Common myeloid progenitor, CD34-positive (primary cell): ENCODE data around the gene NTM.

Experiments
- CTCF ChIA-PET: fragments of 350-600 bp; sonication (Branson Sonifier 250); formaldehyde crosslinking; loops from one replicate; lab custom pipeline; 2021; ENCODE audit warnings: antibody characterized with exemption; lab: Charles Lee
- POLR2A ChIA-PET: fragments of 350-600 bp; sonication (Branson Sonifier 250); formaldehyde crosslinking; loops from one replicate; lab custom pipeline; 2021; ENCODE audit warnings: antibody characterized with exemption; lab: Charles Lee
- DNase-seq, 3 donors: peaks; one replicate each; pipeline versions ENCODE4 v3.0.0 to v3.0.0-alpha.2; 2013
- H3K27ac ChIP-seq, 2 experiments: 1 replicate in 1 of 2; 2 replicates in 1 of 2; pipeline ENCODE4 v1.7.0; 2013; ENCODE audit warnings: inconsistent platforms in 2 of 2, low read length in 2 of 2, mild to moderate bottlenecking in 2 of 2, low read depth in 1 of 2, moderate library complexity in 1 of 2; ENCODE audit not compliant: severe bottlenecking in 2 of 2, insufficient read depth in 1 of 2, poor library complexity in 1 of 2
- H3K27me3 ChIP-seq, 5 experiments: replicated peaks in 2 of 5; 1 replicate in 3 of 5; 2 replicates in 2 of 5; pipeline versions ENCODE4 v1.6.1 to v1.7.0; 2013; ENCODE audit warnings: low read length in 4 of 5, mild to moderate bottlenecking in 2 of 5, moderate library complexity in 2 of 5, inconsistent platforms in 1 of 5; ENCODE audit not compliant: insufficient read depth in 5 of 5, control insufficient read depth in 4 of 5
- H3K36me3 ChIP-seq, 4 experiments: 1 replicate in 2 of 4; 2 replicates in 2 of 4; pipeline versions ENCODE4 v1.6.1 to v1.7.0; 2013; ENCODE audit warnings: low read length in 3 of 4, control low read depth in 1 of 4, mild to moderate bottlenecking in 1 of 4; ENCODE audit not compliant: control insufficient read depth in 4 of 4, insufficient read depth in 4 of 4
- H3K4me1 ChIP-seq, 4 experiments: 1 replicate in 3 of 4; 2 replicates in 1 of 4; pipeline versions ENCODE4 v1.6.1 to v1.7.1; 2013; ENCODE audit warnings: low read length in 3 of 4, mild to moderate bottlenecking in 3 of 4, control low read depth in 1 of 4, inconsistent platforms in 1 of 4, moderate library complexity in 1 of 4; ENCODE audit not compliant: control insufficient read depth in 4 of 4, insufficient read depth in 4 of 4; ENCODE audit errors: control extremely low read depth in 1 of 4
- H3K4me3 ChIP-seq, 7 experiments: 1 replicate in 4 of 7; 2 replicates in 3 of 7; pipeline versions ENCODE4 v1.5.1 to v1.7.0; 2013; ENCODE audit warnings: mild to moderate bottlenecking in 7 of 7, low read length in 6 of 7, moderate library complexity in 6 of 7, inconsistent platforms in 2 of 7, low read depth in 2 of 7, control low read depth in 1 of 7; ENCODE audit not compliant: insufficient read depth in 4 of 7, control insufficient read depth in 1 of 7; ENCODE audit errors: extremely low read depth in 1 of 7
- H3K9me3 ChIP-seq, 5 experiments: 1 replicate in 4 of 5; 2 replicates in 1 of 5; pipeline versions ENCODE4 v1.6.1 to v1.7.1; 2013; ENCODE audit warnings: low read length in 4 of 5, mild to moderate bottlenecking in 2 of 5, inconsistent platforms in 1 of 5, low read depth in 1 of 5, moderate library complexity in 1 of 5; ENCODE audit not compliant: control insufficient read depth in 4 of 5, insufficient read depth in 2 of 5; ENCODE audit errors: control extremely low read depth in 1 of 5
- WGBS: methylation state at CpG from one replicate; pipeline ENCODE4 v1.1.5; 2013; ENCODE audit not compliant: insufficient coverage; 5-methylcytosine and 5-hydroxymethylcytosine counted together

NTM gene

DNA sequence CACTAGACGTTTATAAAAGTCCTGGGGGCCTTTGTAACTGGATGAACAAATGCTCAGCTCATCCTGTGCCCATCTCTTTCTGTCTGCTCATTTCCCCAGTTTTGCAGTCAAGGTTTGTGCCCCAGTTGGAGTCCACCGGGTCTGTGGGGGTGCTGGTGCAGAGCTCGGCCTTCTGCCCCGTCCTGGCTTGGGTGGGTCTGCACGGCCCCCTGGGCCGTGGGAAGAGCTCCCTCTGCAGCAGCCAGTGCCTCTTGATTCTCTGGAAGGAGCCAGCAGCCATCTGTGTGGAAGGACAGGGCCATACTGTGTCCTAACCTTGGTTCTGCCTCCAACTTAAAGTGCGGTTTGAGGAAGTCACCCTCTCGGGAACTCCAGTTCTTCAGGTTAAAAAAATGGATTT lies 140.2 kb downstream of the NTM start:
- no peaks in the 10 kb centered on the region for H3K9me3 ChIP-seq
- no peak overlapping the region for H3K27ac ChIP-seq
- no peak overlapping the region for H3K4me3 ChIP-seq
- ChIA-PET POLR2A (no interaction called here), CTCF (interaction anchor here (0.9 to 1.4 kb wide), 3 partner anchors 10 to 446 kb away, joined by 3 to 7 read pairs (median 5); no protein-coding TSS in a partner anchor)
- H3K4me1 ChIP-seq = no peaks in the 10 kb centered on the region
- peaks cover 0 to 5% (median 3%) of the 10 kb centered on the region in 5 experiments for H3K27me3 ChIP-seq
- no peak for DNase-seq
- 92% methylated on average over 6 of the region's 8 CpGs for WGBS
- no peaks in the 10 kb centered on the region for H3K36me3 ChIP-seq

DNA sequence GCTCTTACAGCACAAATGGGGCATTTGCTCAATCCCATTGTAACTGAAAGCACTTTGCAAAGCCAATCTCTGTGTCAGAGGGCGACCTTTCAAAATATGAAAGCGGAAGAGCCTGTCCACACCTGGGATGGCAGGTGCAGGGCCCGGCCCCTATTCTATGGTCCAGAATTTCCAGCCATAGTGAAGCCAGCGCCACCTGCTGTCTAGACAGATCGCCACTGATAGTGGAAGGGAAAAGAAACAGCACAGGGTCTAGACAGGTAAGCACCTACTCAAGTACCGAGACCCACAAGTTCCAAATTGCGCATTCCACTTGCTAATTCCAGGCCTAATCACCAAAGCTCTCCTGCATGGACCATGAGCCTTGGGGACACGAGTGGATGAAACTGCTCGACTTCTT lies 141.4 kb downstream of the NTM start:
- Histone ChIP-seq H3K4me3 (no peak overlapping the region), H3K9me3 (no peaks in the 10 kb centered on the region), H3K4me1 (no peaks in the 10 kb centered on the region), H3K27ac (no peak overlapping the region), H3K36me3 (no peaks in the 10 kb centered on the region), H3K27me3 (peaks cover 0 to 3% (median 0%) of the 10 kb centered on the region in 5 experiments)
- WGBS = 46% methylated on average over 9 of the region's 9 CpGs
- ChIA-PET CTCF (interaction anchor here (0.9 to 2.3 kb wide), 4 partner anchors 9 to 451 kb away, joined by 3 to 11 read pairs (median 4); no protein-coding TSS in a partner anchor), POLR2A (no interaction called here)
- DNase-seq = peak; percentile 6 to 31 (median 15)

DNA sequence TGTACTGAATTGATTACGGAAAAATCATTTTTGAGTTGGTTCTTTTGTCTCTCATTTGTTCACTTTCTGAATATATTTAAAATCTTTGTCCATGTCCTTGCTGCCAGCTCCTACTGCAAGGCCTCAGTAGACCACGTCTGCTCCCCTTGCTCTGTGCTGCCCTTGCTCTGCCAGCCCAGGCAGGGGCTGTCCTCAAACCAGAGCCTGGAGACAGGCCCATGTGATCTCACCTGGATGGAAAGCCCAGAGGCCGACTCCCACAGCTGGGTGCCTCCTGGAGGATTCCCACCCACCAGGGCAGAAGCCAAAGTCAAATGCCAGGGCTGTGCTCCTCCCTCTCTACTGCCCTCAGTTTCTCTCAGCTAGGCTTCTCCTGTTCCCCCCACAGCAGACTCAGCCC lies 141.8 kb downstream of the NTM start:
- CTCF ChIA-PET = interaction anchor here (1.1 to 2.3 kb wide), 4 partner anchors 8 to 451 kb away, joined by 3 to 11 read pairs (median 6); no protein-coding TSS in a partner anchor
- peaks cover 0 to 4% (median 0%) of the 10 kb centered on the region in 5 experiments for H3K27me3 ChIP-seq
- 92% methylated on average over 2 of the region's 3 CpGs for WGBS

DNA sequence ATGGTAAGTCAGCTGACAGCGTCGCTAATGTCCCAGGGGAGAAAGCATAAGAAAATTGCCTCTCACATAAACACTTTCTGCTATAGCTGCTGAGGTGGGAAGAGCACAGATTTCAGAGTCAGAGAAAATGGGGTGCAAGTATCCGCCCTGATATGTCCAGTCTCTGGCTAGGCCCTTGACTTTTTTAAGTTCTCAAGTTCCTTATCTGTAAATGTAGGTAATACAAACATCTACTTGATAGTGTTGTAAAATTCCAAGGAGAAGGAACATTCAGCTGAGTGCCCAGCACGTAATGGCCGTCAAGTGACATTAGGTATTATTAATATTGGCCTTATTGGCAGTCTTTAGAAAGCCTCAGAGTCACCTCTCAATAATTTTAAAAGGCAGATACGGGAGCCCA lies 143.6 kb downstream of the NTM start:
- Histone ChIP-seq H3K27me3 (peaks cover 0 to 10% (median 0%) of the 10 kb centered on the region in 5 experiments), H3K4me1 (no peaks in the 10 kb centered on the region), H3K9me3 (no peaks in the 10 kb centered on the region), H3K27ac (no peak overlapping the region), H3K4me3 (no peak overlapping the region), H3K36me3 (no peaks in the 10 kb centered on the region)
- WGBS = 66% methylated on average over 2 of the region's 6 CpGs
- ChIA-PET POLR2A (no interaction called here), CTCF (interaction anchor here (1.9 kb wide), 1 partner anchor 447 kb away, joined by 6 read pairs; no protein-coding TSS in a partner anchor)
- DNase-seq = no peak

More for the DNA sequence above, 141.8 kb downstream of the NTM start:
- DNase-seq = no peak
- no peaks in the 10 kb centered on the region for H3K36me3 ChIP-seq
- no peak overlapping the region for H3K27ac ChIP-seq
- no peaks in the 10 kb centered on the region for H3K4me1 ChIP-seq
- POLR2A ChIA-PET = no interaction called here
- no peaks in the 10 kb centered on the region for H3K9me3 ChIP-seq
- no peak overlapping the region for H3K4me3 ChIP-seq

DNA sequence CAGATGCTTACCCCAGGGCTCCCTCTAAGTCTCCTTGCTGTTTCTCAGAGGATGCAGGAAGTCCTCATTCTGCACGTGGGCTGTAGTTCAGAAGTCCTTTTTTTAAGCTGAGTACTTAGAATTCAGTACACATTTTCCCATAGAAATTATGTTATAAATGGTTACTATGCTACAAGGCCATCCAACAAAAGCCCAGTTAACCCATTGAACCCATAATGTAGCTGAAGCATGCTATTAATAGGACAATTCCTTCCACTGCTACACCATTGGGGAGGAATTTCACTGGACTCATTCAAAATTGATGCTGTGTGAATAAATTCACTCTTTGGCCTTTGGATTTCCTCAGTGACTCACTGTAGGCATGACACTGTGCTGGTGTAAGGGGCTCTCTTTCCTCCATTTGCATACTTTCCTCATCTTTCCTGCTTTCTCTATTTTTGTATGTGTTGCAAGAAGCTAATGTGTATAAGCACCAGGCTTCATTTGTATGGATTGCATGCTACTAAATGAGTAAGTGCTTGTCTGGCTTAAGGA lies 148.0 kb downstream of the NTM start:
- DNase-seq = no peak
- ChIA-PET POLR2A (no interaction called here), CTCF (no interaction called here)
- no peaks in the 10 kb centered on the region for H3K4me1 ChIP-seq
- WGBS = no CpG with 5 or more reads among the region's 1 CpG
- H3K4me3 ChIP-seq = no peak overlapping the region
- peaks cover 0 to 14% (median 0%) of the 10 kb centered on the region in 5 experiments for H3K27me3 ChIP-seq
- H3K36me3 ChIP-seq = no peaks in the 10 kb centered on the region
- H3K27ac ChIP-seq = no peak overlapping the region
- H3K9me3 ChIP-seq = no peaks in the 10 kb centered on the region

DNA sequence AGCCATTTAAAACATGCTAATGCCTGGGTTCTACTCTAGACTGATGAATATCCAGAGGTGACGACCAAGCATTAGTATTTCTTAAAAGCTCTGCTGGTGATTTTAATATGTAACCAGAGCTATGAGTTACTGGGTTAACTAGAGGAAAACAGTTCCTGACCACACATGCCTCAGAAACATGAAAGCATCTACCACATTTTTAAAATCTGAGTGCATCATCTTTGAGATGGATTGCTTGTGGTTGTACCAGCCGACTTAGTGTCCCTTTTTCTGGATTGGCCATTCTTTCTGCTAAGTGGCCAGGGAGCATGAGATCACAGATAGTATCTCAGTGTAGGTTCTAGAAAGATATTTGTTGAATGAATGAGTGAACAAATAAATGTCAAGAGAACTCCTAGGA lies 152.4 kb downstream of the NTM start:
- no peak overlapping the region for H3K27ac ChIP-seq
- no peak overlapping the region for H3K4me3 ChIP-seq
- CTCF ChIA-PET = no interaction called here
- 92% methylated on average over 2 of the region's 2 CpGs for WGBS
- no peaks in the 10 kb centered on the region for H3K36me3 ChIP-seq
- POLR2A ChIA-PET = no interaction called here
- no peaks in the 10 kb centered on the region for H3K9me3 ChIP-seq
- no peaks in the 10 kb centered on the region for H3K4me1 ChIP-seq
- H3K27me3 ChIP-seq = peaks cover 0 to 15% (median 0%) of the 10 kb centered on the region in 5 experiments
- DNase-seq = no peak

DNA sequence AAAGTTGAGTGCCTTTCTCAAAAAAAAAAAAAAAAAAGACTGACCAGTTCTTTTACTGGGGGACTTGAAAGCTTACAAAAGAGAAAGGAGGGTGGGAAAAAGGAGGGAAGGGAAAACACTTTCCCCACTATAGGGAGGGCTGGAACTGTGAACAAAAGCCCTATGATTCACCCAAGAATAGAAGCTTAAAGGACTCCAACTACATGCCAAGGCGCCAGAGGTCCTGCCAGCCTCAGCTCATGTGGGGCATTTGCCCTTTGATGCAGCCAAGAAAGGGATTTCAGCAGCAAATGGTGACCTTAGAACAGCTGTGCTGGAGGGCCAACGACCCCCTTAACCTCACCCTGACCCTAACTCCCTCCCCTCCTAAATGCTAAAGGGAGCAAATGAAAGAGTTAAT lies 160.0 kb downstream of the NTM start:
- Histone ChIP-seq H3K9me3 (no peaks in the 10 kb centered on the region), H3K4me3 (no peak overlapping the region), H3K27ac (no peak overlapping the region), H3K4me1 (no peaks in the 10 kb centered on the region), H3K36me3 (no peaks in the 10 kb centered on the region), H3K27me3 (peaks cover 0 to 17% (median 6%) of the 10 kb centered on the region in 5 experiments)
- no peak for DNase-seq
- CTCF ChIA-PET = no interaction called here
- POLR2A ChIA-PET = no interaction called here
- WGBS = 43% methylated on average over 1 of the region's 2 CpGs
